ENCODE measurements around the gene VPS50.

VPS50 gene

DNA sequence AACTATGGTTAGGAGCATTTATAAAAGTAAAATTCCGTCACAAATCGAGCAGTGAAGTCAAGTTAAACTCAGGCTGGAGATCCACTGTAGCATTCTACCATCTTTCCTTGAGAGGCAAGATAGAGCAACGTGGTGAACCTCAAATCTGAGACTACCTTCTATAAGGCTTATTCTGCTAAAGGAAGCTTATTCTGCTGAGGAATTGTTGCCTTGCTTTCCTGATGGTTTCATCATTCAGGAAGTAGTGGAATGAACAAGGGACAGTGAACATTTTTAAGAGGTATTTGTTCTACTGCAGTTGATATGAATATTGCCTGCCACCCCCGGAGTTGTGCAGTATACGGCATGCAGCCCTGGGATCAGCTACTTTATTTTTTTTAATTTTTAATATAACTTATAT lies 170.8 kb downstream of the VPS50 start:
- no peak for DNase-seq (ENCODE audit: low read depth in 2 of 2)

DNA sequence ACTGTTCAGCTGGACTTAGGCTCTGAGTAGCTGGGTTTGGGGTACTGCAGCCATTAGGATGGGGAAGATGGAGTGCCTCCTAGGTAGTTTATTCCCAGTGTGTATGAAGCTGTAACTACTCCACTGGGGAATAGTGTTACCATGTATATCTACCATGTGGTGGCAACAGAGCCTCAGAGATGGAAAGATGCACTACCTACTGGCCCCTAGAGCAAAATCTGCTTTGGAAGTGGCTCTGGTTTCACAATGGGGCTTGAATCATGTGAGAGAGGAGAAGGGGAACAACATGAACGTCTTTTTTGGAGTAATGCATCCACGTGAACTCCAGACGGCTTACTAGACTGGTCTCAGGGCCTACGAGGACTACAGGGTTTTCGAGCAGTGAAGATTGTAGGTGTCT lies 175.1 kb downstream of the VPS50 start:
- no peak for DNase-seq (ENCODE audit: low read depth in 2 of 2)

DNA sequence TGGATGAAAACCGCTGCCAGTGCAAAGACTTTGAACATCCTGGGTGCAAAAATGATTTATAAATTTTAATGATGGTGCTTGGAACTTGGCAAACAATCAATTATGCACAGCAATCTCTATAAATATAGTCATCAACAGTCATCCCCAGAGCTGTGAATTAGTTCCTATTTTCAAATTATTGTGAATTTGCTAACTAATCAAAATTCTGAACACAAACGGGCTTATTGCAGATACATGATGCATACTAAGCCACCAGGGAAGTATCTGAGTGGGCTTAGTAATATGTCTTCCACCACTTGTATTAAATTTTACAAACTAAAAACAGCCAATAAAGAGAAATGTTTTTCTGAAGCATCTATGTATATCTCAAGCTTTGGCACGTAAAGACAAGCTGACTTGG lies 177.2 kb downstream of the VPS50 start:
- no peak for DNase-seq (ENCODE audit: low read depth in 2 of 2)
